Psoas muscle (tissue), 8 donors: Measurements from ENCODE around the gene SNED1. TPM values are rescaled to one million over a fixed set of nuclear protein-coding genes. Genes with fewer than 3 reads are reported as not detected.

ENCODE experiments used
- ATAC-seq, 4 donors: fragments of 200-7000 bp; cut with Tn5 transposase; one replicate each; pipeline ENCODE4 v1.9.1; 2020; ENCODE audit warnings: moderate library complexity in 3 of 4, mild to moderate bottlenecking in 2 of 4
- DNase-seq, 2 donors: peaks; one replicate each; pipeline ENCODE4 v3.0.0-alpha.2; 2020
- H3K27ac ChIP-seq: fragments of 200-600 bp; one replicate; pipeline ENCODE4 v1.8.0; 2022
- H3K27me3 ChIP-seq, 3 donors: fragments of 200-600 bp in 1 of 3; one replicate each; pipeline versions ENCODE4 v1.6.1 to v1.8.0; 2013 to 2022; ENCODE audit warnings: low read length in 2 of 3, mild to moderate bottlenecking in 2 of 3, moderate library complexity in 1 of 3; ENCODE audit not compliant: insufficient read depth in 3 of 3
- H3K36me3 ChIP-seq, 2 donors: fragments of 200-600 bp in 1 of 2; one replicate each; pipeline versions ENCODE4 v1.6.1 to v1.8.0; 2013 to 2022; ENCODE audit warnings: low read depth in 1 of 2, mild to moderate bottlenecking in 1 of 2, moderate library complexity in 1 of 2; ENCODE audit not compliant: insufficient read depth in 1 of 2
- H3K4me1 ChIP-seq: fragments of 200-600 bp; one replicate; pipeline ENCODE4 v1.8.0; 2022
- H3K4me3 ChIP-seq: fragments of 200-600 bp; one replicate; pipeline ENCODE4 v1.8.0; 2022; ENCODE audit warnings: mild to moderate bottlenecking
- H3K9me3 ChIP-seq: fragments of 200-600 bp; one replicate; pipeline ENCODE4 v1.8.0; 2022
- WGBS, 3 donors: extraction: QIAGEN DNeasy Blood & Tissue Kit; methylation state at CpG; one replicate each; pipeline versions ENCODE4 v1.1.6 to v1.1.7; 2013; 5-methylcytosine and 5-hydroxymethylcytosine counted together
- intact Hi-C, 2 donors: fragments of 100-400 bp; cut with DNase I; formaldehyde crosslinking; loops; one replicate each; pipeline versions ENCODE4 v1.11.0 to v1.14.2; 2022
- polyA plus RNA-seq, 3 donors: library from polyadenylated mRNA; stranded (reverse); fragments of 200-250 nt; gene quantifications; one replicate each; pipeline ENCODE4 v1.2.3, GENCODE V29; 2013
- total RNA-seq, 4 donors: library from RNA; stranded (reverse); fragmentation: NEBNext Ultra II Directional in 2 of 4; extraction: Animal tissue kit (Norgen Biotek cat#: 25700) in 2 of 4; gene quantifications; one replicate each; pipeline versions ENCODE4 v1.2.1 to v1.2.4, GENCODE V29; 2021 to 2023
- TF ChIP-seq, protein P1 (sequence below): fragments of 200-600 bp; IDR thresholded peaks from one replicate; pipeline ENCODE4 v1.8.0; 2022; ENCODE audit warnings: antibody characterized with exemption
- donor health status: healthy with polysubstance abuse.
- donor health status: DM: no; HTN: no; CAD: no; lungs with moderate emphysema.
- donor health status: Bipolar disorder and iron deficiency.
- donor health status: healthy.
- donor health status: DM: yes; HTN: yes; CAD: no.
- donor health status: DM: no; HTN: no; CAD: no.
- donor health status: DM: no; HTN: no; CAD: no.
- donor health status: DM: yes; HTN: yes; CAD: no.

SNED1 gene
- total and polyA plus RNA-seq, 7 donors, result 7.8 to 36.9 (median 9.2) TPM

DNA sequence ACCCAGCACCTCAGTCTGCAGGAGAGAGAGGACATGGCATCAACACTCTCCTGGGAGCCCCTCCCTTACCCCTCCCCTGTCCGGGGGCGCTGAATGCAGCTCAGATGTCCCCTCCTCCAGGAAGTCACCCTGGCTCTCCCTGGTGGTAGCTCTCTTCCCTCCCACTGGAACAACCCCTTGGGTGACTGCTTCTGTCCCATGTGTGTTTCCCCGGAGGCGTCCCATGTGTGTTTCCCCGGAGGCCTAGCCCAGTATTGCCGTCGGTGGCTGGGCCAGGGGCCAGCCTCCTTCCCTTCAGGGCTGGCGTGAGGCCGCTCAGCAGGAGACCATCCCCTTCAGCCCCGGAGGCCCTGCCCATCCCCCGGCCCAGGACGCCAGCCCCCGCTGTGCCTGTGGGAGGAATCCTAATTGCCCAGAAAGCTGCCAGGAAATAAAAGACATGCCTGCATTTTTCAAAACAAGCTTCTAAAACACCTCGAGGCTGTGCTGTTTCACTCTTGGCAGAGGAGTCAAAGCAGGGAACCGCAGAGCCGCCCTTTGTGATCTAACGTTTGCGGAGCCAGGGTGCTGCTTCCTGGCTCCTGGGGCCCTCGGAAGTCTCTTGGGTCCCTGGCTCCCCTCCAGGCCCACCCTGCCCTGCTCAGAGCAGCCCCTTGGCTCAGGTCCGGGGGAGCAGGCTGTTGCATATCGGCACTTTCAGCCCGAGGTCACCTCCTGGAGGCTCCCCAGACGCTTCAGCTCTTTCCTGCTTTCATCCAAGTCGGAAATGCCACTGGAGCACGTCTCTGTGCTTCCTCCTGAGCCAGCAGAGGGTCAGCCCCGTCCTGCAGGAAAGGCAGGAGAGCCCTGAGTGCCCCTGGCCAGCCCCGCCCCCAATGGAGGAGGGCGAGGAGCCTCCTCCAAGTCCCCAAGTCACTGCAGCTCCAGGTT lies 11.4 kb downstream of the SNED1 start:
- ATAC-seq (peak in 3 of 4 donors; percentile 9 to 21 (median 10)), DNase-seq (peak; percentile 53 to 63)
- intact Hi-C loops, result no loop called here
- H3K4me3 ChIP-seq, result peak overlapping the region; percentile 16
- H3K36me3 ChIP-seq, result peaks cover 0 to 5% of the 10 kb centered on the region in 2 donors
- H3K27ac ChIP-seq, result peak overlapping the region; percentile 2
- WGBS, 3 donors, result 31 to 39% (median 33%) methylated on average over 27 to 28 of the region's 28 CpGs
- TF ChIP-seq, protein P1, sequence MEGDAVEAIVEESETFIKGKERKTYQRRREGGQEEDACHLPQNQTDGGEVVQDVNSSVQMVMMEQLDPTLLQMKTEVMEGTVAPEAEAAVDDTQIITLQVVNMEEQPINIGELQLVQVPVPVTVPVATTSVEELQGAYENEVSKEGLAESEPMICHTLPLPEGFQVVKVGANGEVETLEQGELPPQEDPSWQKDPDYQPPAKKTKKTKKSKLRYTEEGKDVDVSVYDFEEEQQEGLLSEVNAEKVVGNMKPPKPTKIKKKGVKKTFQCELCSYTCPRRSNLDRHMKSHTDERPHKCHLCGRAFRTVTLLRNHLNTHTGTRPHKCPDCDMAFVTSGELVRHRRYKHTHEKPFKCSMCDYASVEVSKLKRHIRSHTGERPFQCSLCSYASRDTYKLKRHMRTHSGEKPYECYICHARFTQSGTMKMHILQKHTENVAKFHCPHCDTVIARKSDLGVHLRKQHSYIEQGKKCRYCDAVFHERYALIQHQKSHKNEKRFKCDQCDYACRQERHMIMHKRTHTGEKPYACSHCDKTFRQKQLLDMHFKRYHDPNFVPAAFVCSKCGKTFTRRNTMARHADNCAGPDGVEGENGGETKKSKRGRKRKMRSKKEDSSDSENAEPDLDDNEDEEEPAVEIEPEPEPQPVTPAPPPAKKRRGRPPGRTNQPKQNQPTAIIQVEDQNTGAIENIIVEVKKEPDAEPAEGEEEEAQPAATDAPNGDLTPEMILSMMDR, result no peak
- H3K9me3 ChIP-seq, result no peaks in the 10 kb centered on the region
- no peaks in the 10 kb centered on the region for H3K27me3 ChIP-seq
- H3K4me1 ChIP-seq, result peaks cover 37% of the 10 kb centered on the region

DNA sequence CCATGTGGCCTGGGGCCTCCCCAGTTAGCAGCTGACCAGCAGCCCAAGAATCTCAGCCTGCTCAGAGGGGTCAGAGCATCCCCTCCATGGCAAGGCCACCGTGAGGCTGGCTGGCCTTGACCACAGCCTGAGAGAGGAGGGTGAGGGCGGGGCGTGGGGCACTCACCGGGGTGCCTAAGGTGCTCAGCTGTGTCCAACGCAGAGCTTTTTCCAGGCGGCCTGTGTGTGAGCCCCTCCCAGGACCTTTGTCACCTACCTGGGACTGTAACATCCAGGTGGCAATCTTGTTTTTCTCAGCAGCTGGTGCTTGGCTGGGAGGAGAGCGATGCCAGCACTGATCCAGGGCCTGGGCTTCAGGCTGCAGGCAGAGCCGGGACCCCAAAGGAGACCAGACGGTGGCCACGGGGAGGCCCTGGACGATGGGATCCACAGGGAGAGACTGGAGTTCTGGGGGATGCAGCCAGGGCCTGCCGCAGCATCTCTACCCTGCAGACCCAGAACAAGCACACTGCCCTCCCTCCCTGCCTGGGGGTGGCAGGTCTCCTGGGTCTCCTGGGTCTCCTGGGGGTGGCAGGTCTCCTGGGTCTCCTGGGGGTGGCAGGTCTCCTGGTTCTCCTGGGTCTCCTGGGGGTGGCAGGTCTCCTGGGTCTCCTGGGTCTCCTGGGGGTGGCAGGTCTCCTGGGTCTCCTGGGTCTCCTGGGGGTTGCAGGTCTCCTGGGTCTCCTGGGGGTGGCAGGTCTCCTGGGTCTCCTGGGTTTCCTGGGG lies 12.3 kb downstream of the SNED1 start:
- intact Hi-C loops, result no loop called here
- no peak for ATAC-seq
- Histone ChIP-seq H3K36me3 (peaks cover 0 to 5% of the 10 kb centered on the region in 2 donors), H3K27me3 (no peaks in the 10 kb centered on the region), H3K4me1 (peaks cover 37% of the 10 kb centered on the region), H3K4me3 (no peak overlapping the region), H3K9me3 (no peaks in the 10 kb centered on the region), H3K27ac (no peak overlapping the region)
- DNase-seq, result peak in 1 of 2 donors; percentile 42
- 79 to 87% (median 81%) methylated on average over 12 of the region's 12 CpGs for WGBS, 3 donors
- TF ChIP-seq, protein P1, result no peak

DNA sequence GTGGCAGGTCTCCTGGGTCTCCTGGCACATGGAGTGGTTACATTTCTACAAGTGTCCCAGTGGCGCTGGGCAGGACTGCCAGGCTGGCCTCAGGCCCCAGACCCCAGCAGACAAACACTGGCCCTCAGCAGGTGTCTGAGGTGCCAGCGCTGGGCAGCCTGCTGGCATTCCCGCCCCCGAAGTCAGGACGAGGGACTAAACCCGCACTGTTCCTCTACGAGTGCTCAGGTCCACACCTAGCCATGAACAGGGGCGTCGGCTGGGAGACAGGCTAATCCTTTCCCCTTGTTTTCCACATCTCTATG lies 12.8 kb downstream of the SNED1 start:
- H3K9me3 ChIP-seq, result no peaks in the 10 kb centered on the region
- ATAC-seq (no peak), DNase-seq (peak in 1 of 2 donors; percentile 44)
- H3K4me1 ChIP-seq, result peaks cover 37% of the 10 kb centered on the region
- intact Hi-C loops, result no loop called here
- H3K27ac ChIP-seq, result no peak overlapping the region
- H3K27me3 ChIP-seq, result no peaks in the 10 kb centered on the region
- 74 to 88% (median 83%) methylated on average over 9 of the region's 9 CpGs for WGBS, 3 donors
- TF ChIP-seq, protein P1, result no peak
- H3K4me3 ChIP-seq, result no peak overlapping the region
- peaks cover 0 to 5% of the 10 kb centered on the region in 2 donors for H3K36me3 ChIP-seq

DNA sequence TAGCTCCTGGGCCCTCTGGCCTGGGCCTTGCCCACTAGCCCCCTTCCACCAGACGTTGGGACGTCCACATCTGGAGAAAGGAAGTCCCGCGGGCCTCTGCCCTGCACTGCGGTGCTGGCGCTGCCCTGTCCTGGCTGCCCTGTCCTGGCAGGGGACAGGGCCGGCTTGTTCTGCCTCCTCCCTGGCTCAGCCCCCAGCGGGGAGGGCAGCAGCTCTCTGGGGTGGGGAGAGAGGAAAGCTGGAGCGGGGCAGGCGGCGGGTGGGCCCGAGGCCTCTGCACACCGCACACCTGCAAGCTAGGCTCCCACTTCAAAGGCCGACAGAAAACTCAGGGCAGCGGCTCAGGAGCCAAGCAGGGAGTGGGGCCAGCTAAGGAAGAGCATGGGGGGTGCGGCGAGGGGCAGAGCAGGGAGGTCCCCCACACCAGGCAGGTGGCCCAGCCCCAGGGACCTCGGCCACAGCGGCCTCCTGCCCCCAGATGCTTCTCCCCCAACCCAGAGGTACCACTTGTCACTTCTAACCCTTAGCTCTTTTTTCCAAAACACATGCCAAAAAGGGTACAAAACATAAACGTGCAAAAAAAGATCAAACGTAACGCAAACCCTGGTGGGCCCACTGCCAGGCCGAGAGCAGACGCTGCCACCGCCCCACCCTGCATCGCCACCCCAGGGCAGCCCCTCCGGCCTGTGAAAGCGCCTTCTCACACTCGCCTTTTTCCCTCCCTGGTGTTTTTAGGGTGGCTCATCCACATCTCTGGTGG lies 13.5 kb downstream of the SNED1 start:
- Histone ChIP-seq H3K36me3 (peaks cover 0 to 5% of the 10 kb centered on the region in 2 donors), H3K9me3 (no peaks in the 10 kb centered on the region), H3K4me3 (no peak overlapping the region), H3K27ac (no peak overlapping the region), H3K4me1 (peaks cover 33% of the 10 kb centered on the region), H3K27me3 (no peaks in the 10 kb centered on the region)
- ATAC-seq, result peak; percentile 4 to 45 (median 26)
- TF ChIP-seq, protein P1, result no peak
- intact Hi-C loops, result no loop called here
- 53 to 72% (median 61%) methylated on average over 28 to 29 of the region's 29 CpGs for whole genome bisulfite sequencing, 3 donors
- DNase-seq, result peak in 1 of 2 donors; percentile 55
